ENCODE results near the gene GCNT2.
"Not testable (repeated sequence)": the region's sequence is repeated elsewhere in the genome, so short reads cannot be mapped to it uniquely, and the experiment has no call there.

GCNT2 gene

GRCh38 chr6:10514049-10514780 is 6.9 kb upstream of the GCNT2 start:
- DNase-seq = no peak

GRCh38 chr6:10516953-10517352 is 4.2 kb upstream of the GCNT2 start:
- no peak for DNase-seq

GRCh38 chr6:10518557-10519407 is 2.4 kb upstream of the GCNT2 start:
- DNase-seq = no peak

GRCh38 chr6:10519408-10519697 is 1.8 kb upstream of the GCNT2 start:
- DNase-seq = not testable (repeated sequence)

GRCh38 chr6:10520468-10520867 is 683 bp upstream of the GCNT2 start:
- DNase-seq = no peak

- DNase-seq = no peak
Measured at GRCh38 chr6:10522929-10523573, 1.9 kb downstream of the GCNT2 start.

GRCh38 chr6:10526156-10526555 is 5.0 kb downstream of the GCNT2 start:
- DNase-seq = no peak

- DNase-seq = no peak
Measured at GRCh38 chr6:10528158-10528981, 7.2 kb downstream of the GCNT2 start.

- no peak for DNase-seq
Measured at GRCh38 chr6:10529231-10529801, 8.2 kb downstream of the GCNT2 start.

- DNase-seq = not testable (repeated sequence)
Measured at GRCh38 chr6:10529828-10530374, 8.8 kb downstream of the GCNT2 start.

- no peak for DNase-seq
Measured at GRCh38 chr6:10531503-10531902, 10.4 kb downstream of the GCNT2 start.

- no peak for DNase-seq
Measured at GRCh38 chr6:10531942-10532341, 10.8 kb downstream of the GCNT2 start.

- no peak for DNase-seq
Measured at GRCh38 chr6:10532392-10532791, 11.2 kb downstream of the GCNT2 start.

- no peak for DNase-seq
Measured at GRCh38 chr6:10534419-10534762, 13.2 kb downstream of the GCNT2 start.

GRCh38 chr6:10535193-10535592 is 14.0 kb downstream of the GCNT2 start:
- no peak for DNase-seq

GRCh38 chr6:10537726-10538125 is 16.6 kb downstream of the GCNT2 start:
- no peak for DNase-seq

- no peak for DNase-seq
Measured at GRCh38 chr6:10540073-10540746, 19.1 kb downstream of the GCNT2 start.

GRCh38 chr6:10541591-10541990 is 20.4 kb downstream of the GCNT2 start:
- no peak for DNase-seq

- DNase-seq = no peak
Measured at GRCh38 chr6:10542213-10542612, 21.1 kb downstream of the GCNT2 start.

GRCh38 chr6:10543488-10543887 is 22.3 kb downstream of the GCNT2 start:
- DNase-seq = no peak

- no peak for DNase-seq
Measured at GRCh38 chr6:10545482-10545881, 24.3 kb downstream of the GCNT2 start.

- DNase-seq = no peak
Measured at GRCh38 chr6:10547809-10548208, 26.7 kb downstream of the GCNT2 start.
